Vagina (tissue), 2 donors: ENCODE data around the gene ADGRF5.

Experiments used
- CTCF ChIP-seq, 3 experiments: fragments of 450-650 bp in 2 of 3; fragments of 200-600 bp in 1 of 3; sonication (generic) in 1 of 3; IDR thresholded peaks; one replicate each; pipeline ENCODE4 v1.5.1; 2017 to 2019; ENCODE audit warnings: antibody characterized with exemption in 3 of 3, mild to moderate bottlenecking in 2 of 3, moderate library complexity in 2 of 3
- POLR2A ChIP-seq, 2 donors: fragments of 450-650 bp; IDR thresholded peaks; one replicate each; pipeline ENCODE4 v1.6.1; 2017; ENCODE audit warnings: antibody characterized with exemption in 2 of 2, mild to moderate bottlenecking in 2 of 2, moderate library complexity in 2 of 2

DNA sequence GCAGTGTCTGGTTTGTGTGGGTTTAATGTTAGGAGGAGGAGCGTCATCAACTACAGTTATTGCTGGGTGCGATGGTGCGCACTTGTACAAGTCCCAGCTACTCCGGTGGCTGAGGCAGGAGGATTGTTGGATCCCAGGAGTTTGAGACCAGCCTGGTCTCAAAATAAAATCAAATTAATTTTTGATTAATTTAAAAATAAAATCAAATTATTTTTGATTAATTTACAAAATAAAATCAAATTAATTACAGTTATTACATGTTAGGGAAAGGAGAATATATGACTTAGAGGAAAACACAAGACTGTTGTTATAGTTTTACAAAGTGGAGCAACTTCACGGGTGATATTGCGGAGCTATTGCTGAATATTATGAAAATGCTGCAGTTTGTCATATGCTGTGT is 34.7 kb upstream of the ADGRF5 start:
- no peak for TF ChIP-seq CTCF (IDR thresholded peaks at IDR 0.05)
- no peak for TF ChIP-seq POLR2A (IDR thresholded peaks at IDR 0.05)
